Activated naive CD4-positive, alpha-beta T cell treated with anti-CD3 and anti-CD28 coated beads, Interleukin-2, amount 10 ng/mL, durations not matched to agents 7 days and 5 days (primary cell): ENCODE data around the gene PLCXD3.
"Not testable (repeated sequence)": the region's sequence is repeated elsewhere in the genome, so short reads cannot be mapped to it uniquely, and the experiment has no call there.

Source experiments
- CTCF ChIA-PET: fragments of 350-600 bp; sonication (Branson Sonifier 250); formaldehyde crosslinking; loops from one replicate; lab custom pipeline; 2021; ENCODE audit warnings: antibody characterized with exemption; lab: Charles Lee
- DNase-seq: peaks from one replicate; pipeline ENCODE4 v3.0.0-alpha.2; 2020
- H3K27ac Mint-ChIP-seq: one replicate; pipeline ENCODE4 v1.8.0; 2021; ENCODE audit warnings: mild to moderate bottlenecking, moderate library complexity, mixed read lengths
- H3K27me3 Mint-ChIP-seq: one replicate; pipeline ENCODE4 v1.8.0; 2021; ENCODE audit warnings: mild to moderate bottlenecking, mixed read lengths
- H3K36me3 Mint-ChIP-seq: one replicate; pipeline ENCODE4 v1.8.0; 2021; ENCODE audit warnings: mixed read lengths
- H3K4me1 Mint-ChIP-seq: one replicate; pipeline ENCODE4 v1.8.0; 2021; ENCODE audit warnings: mixed read lengths
- H3K4me3 Mint-ChIP-seq: one replicate; pipeline ENCODE4 v1.8.0; 2021; ENCODE audit warnings: mild to moderate bottlenecking, moderate library complexity, mixed read lengths
- H3K9me3 Mint-ChIP-seq: one replicate; pipeline ENCODE4 v1.8.0; 2021; ENCODE audit warnings: mixed read lengths

The PLCXD3 gene

DNA sequence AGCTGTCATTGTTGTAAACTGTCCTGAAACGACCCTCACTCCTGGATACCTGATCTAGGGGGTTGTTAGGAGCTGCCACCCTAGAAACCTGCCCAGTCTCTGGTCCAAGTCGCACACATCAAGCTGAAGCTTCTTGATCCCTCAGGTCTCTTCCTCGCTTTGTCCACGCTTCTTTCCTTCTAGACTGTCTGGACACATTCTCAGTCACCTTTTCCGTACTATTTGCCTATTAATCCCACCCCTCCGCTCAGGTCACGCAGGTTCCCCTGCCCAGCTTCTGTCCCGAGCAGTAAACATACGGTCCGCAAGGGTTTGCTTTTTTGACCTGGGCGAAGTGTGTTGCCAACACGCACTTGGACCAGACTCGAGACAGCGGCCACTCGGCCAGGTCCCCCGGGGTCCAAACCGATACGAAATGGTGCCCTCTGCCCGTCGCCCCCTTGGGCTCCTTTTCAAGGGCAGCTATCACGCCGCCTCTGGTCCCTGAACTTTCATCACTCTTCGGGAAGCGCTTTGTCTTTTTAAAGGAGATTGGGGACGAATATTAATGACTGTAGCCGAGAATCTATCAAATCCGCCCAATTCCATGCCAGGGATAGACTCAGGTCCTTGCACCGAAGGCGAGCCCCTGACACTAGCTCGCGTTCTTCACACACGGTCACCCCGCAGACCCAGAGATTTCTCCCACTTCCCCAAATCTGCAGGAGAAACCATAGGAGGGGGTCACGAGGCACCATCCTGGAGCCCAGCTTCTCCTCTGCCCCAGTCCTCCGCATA lies 814 bp downstream of the PLCXD3 start:
- DNase-seq, result no peak
- Mint-ChIP-seq H3K9me3 (no peaks in the 10 kb centered on the region), H3K4me3 (no peak overlapping the region), H3K36me3 (no peaks in the 10 kb centered on the region), H3K27ac (no peak overlapping the region), H3K27me3 (peaks cover 30% of the 10 kb centered on the region), H3K4me1 (no peaks in the 10 kb centered on the region)
- CTCF ChIA-PET, result no interaction called here

DNA sequence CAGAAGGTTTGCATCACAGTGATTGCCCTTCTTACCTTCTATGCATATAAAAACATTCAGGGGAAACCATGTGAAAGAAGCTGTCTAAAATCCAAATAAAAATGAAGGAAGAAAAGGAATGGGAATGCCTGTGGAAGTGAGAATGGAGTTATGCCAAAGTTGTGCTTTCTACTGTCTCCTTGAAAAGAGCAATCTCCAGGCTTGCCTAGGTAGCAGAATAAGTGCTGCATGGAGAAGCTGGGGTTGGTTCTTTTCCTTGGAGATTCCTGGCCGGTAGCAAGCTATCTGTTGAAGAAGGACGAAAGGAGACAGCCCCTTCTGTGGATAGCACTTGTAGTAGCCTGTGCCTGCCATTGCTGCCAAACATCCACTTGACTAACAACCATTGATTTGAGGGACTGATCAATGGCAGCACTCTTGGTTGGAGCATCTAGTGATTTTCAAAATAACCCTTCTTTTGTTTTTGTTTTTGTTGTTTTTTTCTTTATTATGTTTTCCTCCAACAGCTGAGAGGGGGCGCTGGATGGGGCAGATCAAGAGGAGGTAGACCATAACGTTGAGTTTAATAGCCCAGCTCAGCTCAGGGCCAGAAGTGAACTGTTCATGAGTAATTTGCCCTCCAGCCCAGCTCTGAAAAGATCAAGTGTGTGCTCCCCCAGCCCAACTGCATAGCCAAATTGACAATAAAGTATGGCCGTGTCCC lies 1.6 kb downstream of the PLCXD3 start:
- CTCF ChIA-PET, result no interaction called here
- Mint-ChIP-seq H3K27me3 (peaks cover 30% of the 10 kb centered on the region), H3K4me1 (no peaks in the 10 kb centered on the region), H3K27ac (no peak overlapping the region), H3K4me3 (no peak overlapping the region), H3K36me3 (no peaks in the 10 kb centered on the region), H3K9me3 (no peaks in the 10 kb centered on the region)
- DNase-seq, result no peak

GRCh38 chr5:41508186-41508585 lies 2.2 kb downstream of the PLCXD3 start:
- no peaks in the 10 kb centered on the region for H3K4me1 Mint-ChIP-seq
- no peak overlapping the region for H3K4me3 Mint-ChIP-seq
- DNase-seq, result no peak
- no peaks in the 10 kb centered on the region for H3K9me3 Mint-ChIP-seq
- H3K27me3 Mint-ChIP-seq, result peaks cover 30% of the 10 kb centered on the region
- CTCF ChIA-PET, result no interaction called here
- H3K36me3 Mint-ChIP-seq, result no peaks in the 10 kb centered on the region
- no peak overlapping the region for H3K27ac Mint-ChIP-seq

DNA sequence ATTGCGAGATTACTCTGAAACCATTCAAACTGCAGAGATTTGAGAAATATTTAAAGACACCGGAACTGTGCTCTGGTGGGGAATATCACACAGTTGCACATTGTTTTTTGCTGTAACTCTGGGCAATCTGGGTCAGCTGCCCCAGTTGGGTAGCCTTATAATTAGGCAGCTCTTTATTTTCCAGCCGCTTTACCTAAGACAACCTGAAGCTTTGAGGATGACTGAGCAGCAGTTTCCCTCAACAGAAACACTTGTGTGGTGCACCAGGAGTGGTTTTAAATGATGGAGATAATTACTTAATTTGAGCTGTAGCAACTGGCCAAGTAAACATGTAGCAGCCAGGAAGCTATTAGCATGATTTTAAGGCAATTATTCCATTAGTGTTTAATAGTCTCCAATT lies 2.9 kb downstream of the PLCXD3 start:
- H3K27me3 Mint-ChIP-seq, result peaks cover 30% of the 10 kb centered on the region
- CTCF ChIA-PET, result no interaction called here
- no peak for DNase-seq
- H3K9me3 Mint-ChIP-seq, result no peaks in the 10 kb centered on the region
- no peaks in the 10 kb centered on the region for H3K36me3 Mint-ChIP-seq
- H3K4me3 Mint-ChIP-seq, result no peak overlapping the region
- H3K4me1 Mint-ChIP-seq, result no peaks in the 10 kb centered on the region
- H3K27ac Mint-ChIP-seq, result no peak overlapping the region

DNA sequence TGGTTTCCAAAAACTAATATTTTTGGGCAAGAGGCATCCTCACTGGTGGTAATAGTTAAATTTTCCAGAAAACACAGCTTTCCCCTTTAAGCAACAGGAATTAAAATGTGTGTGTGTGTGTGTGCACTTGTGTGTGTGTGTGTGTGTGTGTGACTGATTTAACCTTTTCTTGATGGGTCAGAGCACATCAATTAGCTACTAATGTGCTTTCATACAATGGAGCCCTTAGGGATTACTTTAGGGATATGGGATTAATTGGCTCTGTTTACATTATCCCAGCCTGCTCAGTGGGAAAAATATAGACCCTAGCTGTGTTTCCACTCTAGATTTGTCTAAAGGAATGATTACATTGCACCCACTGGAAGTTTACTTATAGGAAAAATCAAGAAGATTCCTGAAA lies 6.5 kb downstream of the PLCXD3 start:
- no peaks in the 10 kb centered on the region for H3K36me3 Mint-ChIP-seq
- H3K4me1 Mint-ChIP-seq, result no peaks in the 10 kb centered on the region
- H3K27ac Mint-ChIP-seq, result no peak overlapping the region
- H3K27me3 Mint-ChIP-seq, result peaks cover 3% of the 10 kb centered on the region
- CTCF ChIA-PET, result no interaction called here
- no peak for DNase-seq
- no peak overlapping the region for H3K4me3 Mint-ChIP-seq
- no peaks in the 10 kb centered on the region for H3K9me3 Mint-ChIP-seq

GRCh38 chr5:41503310-41503709 lies 7.1 kb downstream of the PLCXD3 start:
- no peaks in the 10 kb centered on the region for H3K9me3 Mint-ChIP-seq
- no peaks in the 10 kb centered on the region for H3K36me3 Mint-ChIP-seq
- H3K27ac Mint-ChIP-seq, result no peak overlapping the region
- H3K4me3 Mint-ChIP-seq, result no peak overlapping the region
- no peak for DNase-seq
- CTCF ChIA-PET, result no interaction called here
- H3K27me3 Mint-ChIP-seq, result no peaks in the 10 kb centered on the region
- no peaks in the 10 kb centered on the region for H3K4me1 Mint-ChIP-seq

DNA sequence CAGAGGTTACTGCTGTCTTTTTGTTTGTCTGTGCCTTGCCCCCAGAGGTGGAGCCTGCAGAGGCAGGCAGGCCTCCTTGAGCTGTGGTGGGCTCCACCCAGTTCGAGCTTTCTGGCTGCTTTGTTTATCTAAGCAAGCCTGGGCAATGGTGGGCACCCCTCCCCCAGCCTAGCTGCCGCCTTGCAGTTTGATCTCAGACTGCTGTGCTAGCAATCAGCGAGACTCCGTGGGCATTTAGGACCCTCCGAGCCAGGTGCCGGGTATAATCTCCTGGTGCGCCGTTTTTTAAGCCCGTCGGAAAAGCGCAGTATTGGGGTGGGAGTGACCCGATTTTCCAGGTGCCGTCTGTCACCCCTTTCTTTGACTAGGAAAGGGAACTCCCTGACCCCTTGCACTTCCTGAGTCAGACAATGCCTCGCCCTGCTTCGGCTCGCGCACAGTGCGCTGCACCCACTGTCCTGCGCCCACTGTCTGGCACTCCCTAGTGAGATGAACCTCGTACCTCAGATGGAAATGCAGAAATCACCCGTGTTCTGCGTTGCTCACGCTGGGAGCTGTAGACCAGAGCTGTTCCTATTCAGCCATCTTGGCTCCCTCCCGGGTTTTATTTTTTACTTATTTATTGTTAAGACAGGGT lies 16.8 kb downstream of the PLCXD3 start:
- CTCF ChIA-PET, H3K4me1 Mint-ChIP-seq, DNase-seq, H3K27me3 Mint-ChIP-seq, H3K27ac Mint-ChIP-seq, H3K4me3 Mint-ChIP-seq, H3K9me3 Mint-ChIP-seq, H3K36me3 Mint-ChIP-seq: not testable (repeated sequence)

GRCh38 chr5:41485533-41485932 lies 24.9 kb downstream of the PLCXD3 start:
- Mint-ChIP-seq H3K27me3 (no peaks in the 10 kb centered on the region), H3K36me3 (no peaks in the 10 kb centered on the region), H3K4me3 (no peak overlapping the region), H3K9me3 (peaks cover 3% of the 10 kb centered on the region), H3K4me1 (no peaks in the 10 kb centered on the region), H3K27ac (no peak overlapping the region)
- DNase-seq, result no peak
- CTCF ChIA-PET, result no interaction called here

- Mint-ChIP-seq H3K4me1 (no peaks in the 10 kb centered on the region), H3K4me3 (no peak overlapping the region), H3K27me3 (no peaks in the 10 kb centered on the region), H3K27ac (no peak overlapping the region), H3K9me3 (peaks cover 3% of the 10 kb centered on the region), H3K36me3 (no peaks in the 10 kb centered on the region)
- CTCF ChIA-PET, result interaction anchor here (0.6 kb wide), 1 partner anchor 259 kb away, joined by 3 read pairs; no protein-coding TSS in a partner anchor
- DNase-seq, result no peak
Measured at GRCh38 chr5:41482715-41483114, 27.7 kb downstream of the PLCXD3 start.

- DNase-seq, result no peak
- Mint-ChIP-seq H3K4me1 (no peaks in the 10 kb centered on the region), H3K36me3 (no peaks in the 10 kb centered on the region), H3K27me3 (no peaks in the 10 kb centered on the region), H3K9me3 (no peaks in the 10 kb centered on the region), H3K27ac (no peak overlapping the region), H3K4me3 (no peak overlapping the region)
- CTCF ChIA-PET, result interaction anchor here (0.6 kb wide), 1 partner anchor 259 kb away, joined by 3 read pairs; no protein-coding TSS in a partner anchor
Measured at GRCh38 chr5:41482173-41482572, 28.2 kb downstream of the PLCXD3 start.

GRCh38 chr5:41471571-41472208 lies 38.7 kb downstream of the PLCXD3 start:
- H3K4me1 Mint-ChIP-seq, CTCF ChIA-PET, DNase-seq, H3K36me3 Mint-ChIP-seq, H3K27me3 Mint-ChIP-seq, H3K27ac Mint-ChIP-seq, H3K4me3 Mint-ChIP-seq: not testable (repeated sequence)
- H3K9me3 Mint-ChIP-seq, result peaks cover 18% of the 10 kb centered on the region

DNA sequence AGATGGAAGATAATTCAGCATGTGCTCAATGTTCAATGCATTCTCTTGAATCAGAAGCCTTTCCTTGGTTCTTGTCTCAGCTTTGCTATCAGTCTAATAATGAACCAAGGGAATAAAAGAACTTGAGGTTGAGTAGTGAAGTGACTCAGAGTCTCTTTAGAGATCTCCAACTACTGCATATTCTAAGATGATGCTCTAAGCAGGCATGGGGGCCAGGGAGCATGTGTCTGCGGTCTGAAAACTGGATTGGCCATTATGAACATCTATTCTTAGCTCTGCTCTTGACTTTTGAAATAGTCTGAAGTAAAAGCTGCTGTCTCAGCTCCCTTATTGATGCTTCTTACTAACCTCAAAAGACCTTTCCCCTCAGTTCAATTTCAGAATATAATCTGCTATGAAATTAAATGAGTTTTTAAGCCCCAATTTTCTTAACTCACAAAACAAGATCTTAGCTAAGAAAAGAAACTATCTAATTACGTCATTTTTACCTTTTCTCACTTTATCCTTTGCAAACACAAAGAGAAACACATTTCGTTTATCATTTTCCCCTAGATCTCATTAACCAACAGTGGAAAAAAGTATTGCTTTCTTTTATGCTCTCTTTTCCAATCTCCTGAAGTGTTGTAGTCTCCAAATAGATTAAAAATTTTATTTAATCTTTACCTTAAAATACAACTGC lies 44.8 kb downstream of the PLCXD3 start:
- CTCF ChIA-PET, result no interaction called here
- no peak for DNase-seq
- no peaks in the 10 kb centered on the region for H3K36me3 Mint-ChIP-seq
- H3K4me1 Mint-ChIP-seq, result no peaks in the 10 kb centered on the region
- no peaks in the 10 kb centered on the region for H3K27me3 Mint-ChIP-seq
- H3K27ac Mint-ChIP-seq, result no peak overlapping the region
- no peaks in the 10 kb centered on the region for H3K9me3 Mint-ChIP-seq
- no peak overlapping the region for H3K4me3 Mint-ChIP-seq

GRCh38 chr5:41459557-41459956 lies 50.8 kb downstream of the PLCXD3 start:
- no peak for DNase-seq
- Mint-ChIP-seq H3K9me3 (no peaks in the 10 kb centered on the region), H3K27ac (no peak overlapping the region), H3K27me3 (no peaks in the 10 kb centered on the region), H3K4me1 (no peaks in the 10 kb centered on the region), H3K4me3 (no peak overlapping the region), H3K36me3 (no peaks in the 10 kb centered on the region)
- CTCF ChIA-PET, result no interaction called here

GRCh38 chr5:41457094-41457493 lies 53.3 kb downstream of the PLCXD3 start:
- no peak for DNase-seq
- no peak overlapping the region for H3K4me3 Mint-ChIP-seq
- no peaks in the 10 kb centered on the region for H3K27me3 Mint-ChIP-seq
- CTCF ChIA-PET, result no interaction called here
- H3K36me3 Mint-ChIP-seq, result no peaks in the 10 kb centered on the region
- no peaks in the 10 kb centered on the region for H3K4me1 Mint-ChIP-seq
- no peak overlapping the region for H3K27ac Mint-ChIP-seq
- H3K9me3 Mint-ChIP-seq, result no peaks in the 10 kb centered on the region
